Neural progenitor cell (in vitro differentiated cells): Measurements from ENCODE around the gene MAP3K2. TPM values are rescaled to one million over a fixed set of nuclear protein-coding genes. Genes with fewer than 3 reads are reported as not detected.
A peak's percentile ranks its signal among the peaks of the same experiment; 100 is the strongest.
"Not testable (repeated sequence)": the region's sequence is repeated elsewhere in the genome, so short reads cannot be mapped to it uniquely, and the experiment has no call there.

ENCODE experiments used
- DNase-seq: peaks from one replicate; pipeline ENCODE4 v3.0.0-alpha.2; 2016; ENCODE audit warnings: low spot score
- H2AFZ ChIP-seq: fragments of 200-600 bp; sonication (generic); replicated peaks from 2 replicates; pipeline ENCODE4 v1.6.1; 2016; ENCODE audit warnings: antibody characterized with exemption
- H3F3A ChIP-seq: fragments of 200-600 bp; sonication (generic); 2 replicates; pipeline ENCODE4 v1.6.1; 2016; ENCODE audit warnings: antibody characterized with exemption, low read depth
- H3K27ac ChIP-seq: fragments of 200-600 bp; sonication (generic); 2 replicates; pipeline ENCODE4 v1.5.1; 2016; ENCODE audit warnings: mild to moderate bottlenecking
- H3K27me3 ChIP-seq: fragments of 200-600 bp; sonication (generic); 2 replicates; pipeline ENCODE4 v1.6.1; 2016; ENCODE audit warnings: mild to moderate bottlenecking, moderate library complexity
- H3K36me3 ChIP-seq: fragments of 200-600 bp; sonication (generic); 2 replicates; pipeline ENCODE4 v1.5.1; 2016
- H3K4me1 ChIP-seq: fragments of 200-600 bp; sonication (generic); 2 replicates; pipeline ENCODE4 v1.6.1; 2016; ENCODE audit warnings: mixed run types
- H3K4me2 ChIP-seq: fragments of 200-600 bp; sonication (generic); 2 replicates; pipeline ENCODE4 v1.6.1; 2016
- H3K4me3 ChIP-seq: fragments of 200-600 bp; sonication (generic); 2 replicates; pipeline ENCODE4 v1.5.1; 2016
- H3K79me2 ChIP-seq: fragments of 200-600 bp; sonication (generic); 2 replicates; pipeline ENCODE4 v1.6.1; 2016; ENCODE audit warnings: low read depth
- H3K9ac ChIP-seq: fragments of 200-600 bp; sonication (generic); 2 replicates; pipeline ENCODE4 v1.6.1; 2016
- H3K9me3 ChIP-seq: fragments of 200-600 bp; sonication (generic); 2 replicates; pipeline ENCODE4 v1.5.1; 2016; ENCODE audit warnings: low read depth
- H4K20me1 ChIP-seq: fragments of 200-600 bp; sonication (generic); 2 replicates; pipeline ENCODE4 v1.6.1; 2016; ENCODE audit warnings: low read depth
- H3K27ac Mint-ChIP-seq: 3 replicates; pipeline ENCODE4 v1.8.0; 2021; ENCODE audit warnings: mixed read lengths
- H3K27me3 Mint-ChIP-seq: 2 replicates; pipeline ENCODE4 v1.8.0; 2022; ENCODE audit warnings: low read depth, mild to moderate bottlenecking, inconsistent platforms, moderate library complexity, mixed read lengths; ENCODE audit not compliant: insufficient read depth
- H3K36me3 Mint-ChIP-seq: 3 replicates; pipeline ENCODE4 v1.8.0; 2021; ENCODE audit warnings: mixed read lengths
- H3K4me1 Mint-ChIP-seq: 3 replicates; pipeline ENCODE4 v1.8.0; 2021; ENCODE audit warnings: mixed read lengths
- H3K4me3 Mint-ChIP-seq: 3 replicates; pipeline ENCODE4 v1.8.0; 2021; ENCODE audit warnings: mild to moderate bottlenecking, moderate library complexity, mixed read lengths
- H3K9me3 Mint-ChIP-seq: 3 replicates; pipeline ENCODE4 v1.8.0; 2020; ENCODE audit warnings: mixed read lengths
- CTCF ChIP-seq: fragments of 200-600 bp; sonication (generic); IDR thresholded peaks from 2 replicates; pipeline ENCODE4 v1.5.1; 2017; ENCODE audit warnings: antibody characterized with exemption, mild to moderate bottlenecking
- EZH2 ChIP-seq: fragments of 200-600 bp; sonication (generic); IDR thresholded peaks from 2 replicates; pipeline ENCODE4 v1.6.1; 2017; ENCODE audit warnings: antibody characterized with exemption, mild to moderate bottlenecking, moderate library complexity
- EZH2phosphoT487 ChIP-seq: fragments of 200-600 bp; sonication (generic); IDR thresholded peaks from 2 replicates; pipeline ENCODE4 v1.6.1; 2017; ENCODE audit warnings: antibody characterized with exemption
- total RNA-seq: library from RNA; depleted of rRNA; stranded (reverse); fragments of >200 nt; gene quantifications from 2 replicates; pipeline ENCODE4 v1.2.3, GENCODE V29; 2015; ENCODE audit warnings: low replicate concordance

Gene MAP3K2
- total RNA-seq, 1 donor from 2014 or later = 24.5 TPM

- TF ChIP-seq EZH2phosphoT487 = no peak
- TF ChIP-seq CTCF = no peak
- no peak for TF ChIP-seq EZH2
- Histone ChIP-seq H3K4me1 (peaks cover 5% of the 10 kb centered on the region), H3K4me2 (no peak overlapping the region), H3K27me3 (peaks cover 30% of the 10 kb centered on the region), H3F3A (peaks cover 19% of the 10 kb centered on the region), H3K9me3 (no peaks in the 10 kb centered on the region), H3K4me3 (no peak overlapping the region), H3K79me2 (no peaks in the 10 kb centered on the region), H3K36me3 (no peaks in the 10 kb centered on the region), H3K27ac (no peak overlapping the region), H2AFZ (no peak overlapping the region), H4K20me1 (no peaks in the 10 kb centered on the region), H3K9ac (no peak overlapping the region)
- no peak overlapping the region for H3K4me3 Mint-ChIP-seq
- peaks cover 34% of the 10 kb centered on the region for H3K4me1 Mint-ChIP-seq
- no peak overlapping the region for H3K27ac Mint-ChIP-seq
- no peak for DNase-seq
- peaks cover 5% of the 10 kb centered on the region for H3K27me3 Mint-ChIP-seq
- H3K36me3 Mint-ChIP-seq = no peaks in the 10 kb centered on the region
- H3K9me3 Mint-ChIP-seq = peaks cover 3% of the 10 kb centered on the region
Measured at GRCh38 chr2:127411653-127412369, 24.0 kb upstream of the MAP3K2 start.

GRCh38 chr2:127410871-127411652 lies 23.3 kb upstream of the MAP3K2 start:
- Mint-ChIP-seq H3K27ac (no peak overlapping the region), H3K4me1 (peaks cover 28% of the 10 kb centered on the region), H3K9me3 (peaks cover 3% of the 10 kb centered on the region), H3K36me3 (no peaks in the 10 kb centered on the region), H3K27me3 (peaks cover under 1% of the 10 kb centered on the region), H3K4me3 (no peak overlapping the region)
- Histone ChIP-seq H3F3A (peaks cover 19% of the 10 kb centered on the region), H3K36me3 (no peaks in the 10 kb centered on the region), H3K9ac (no peak overlapping the region), H3K4me2 (no peak overlapping the region), H3K79me2 (no peaks in the 10 kb centered on the region), H2AFZ (no peak overlapping the region), H3K27ac (no peak overlapping the region), H3K4me3 (no peak overlapping the region), H3K4me1 (peaks cover under 1% of the 10 kb centered on the region), H4K20me1 (no peaks in the 10 kb centered on the region), H3K9me3 (no peaks in the 10 kb centered on the region), H3K27me3 (peaks cover 22% of the 10 kb centered on the region)
- TF ChIP-seq EZH2 = no peak
- TF ChIP-seq CTCF = no peak
- no peak for TF ChIP-seq EZH2phosphoT487
- DNase-seq = no peak

GRCh38 chr2:127409716-127410115 lies 21.9 kb upstream of the MAP3K2 start:
- H3K36me3 Mint-ChIP-seq, H3K4me1 ChIP-seq, H3K4me2 ChIP-seq, H3K36me3 ChIP-seq, H3K27ac ChIP-seq, H2AFZ ChIP-seq, H4K20me1 ChIP-seq, H3K79me2 ChIP-seq, H3K4me3 Mint-ChIP-seq, DNase-seq, H3K9me3 Mint-ChIP-seq, H3K27me3 ChIP-seq, H3K27me3 Mint-ChIP-seq, H3K9ac ChIP-seq, H3K4me3 ChIP-seq, H3K9me3 ChIP-seq: not testable (repeated sequence)
- H3F3A ChIP-seq = peaks cover 19% of the 10 kb centered on the region
- H3K4me1 Mint-ChIP-seq = peaks cover 22% of the 10 kb centered on the region
- H3K27ac Mint-ChIP-seq = peak overlapping the region; percentile 89

GRCh38 chr2:127408807-127409099 lies 21.0 kb upstream of the MAP3K2 start:
- peak; percentile 42 for DNase-seq
- H3F3A ChIP-seq = peaks cover 19% of the 10 kb centered on the region
- no peaks in the 10 kb centered on the region for H3K36me3 ChIP-seq
- no peaks in the 10 kb centered on the region for H3K9me3 ChIP-seq
- Mint-ChIP-seq H3K4me3 (peak overlapping the region; percentile 82), H3K27ac (no peak overlapping the region), H3K9me3 (peaks cover under 1% of the 10 kb centered on the region), H3K36me3 (no peaks in the 10 kb centered on the region), H3K4me1 (peaks cover 19% of the 10 kb centered on the region), H3K27me3 (peaks cover 3% of the 10 kb centered on the region)
- no peak for TF ChIP-seq CTCF
- no peak overlapping the region for H3K9ac ChIP-seq
- H2AFZ ChIP-seq = peak overlapping the region; percentile 84
- no peak overlapping the region for H3K27ac ChIP-seq
- no peaks in the 10 kb centered on the region for H3K27me3 ChIP-seq
- peak overlapping the region; percentile 64 for H3K4me3 ChIP-seq
- H3K4me2 ChIP-seq = peak overlapping the region; percentile 83
- no peaks in the 10 kb centered on the region for H4K20me1 ChIP-seq
- H3K4me1 ChIP-seq = no peaks in the 10 kb centered on the region
- H3K79me2 ChIP-seq = no peaks in the 10 kb centered on the region
